OCI-LY1 (cell line): ENCODE results near the gene FYB2.

ENCODE experiments used
- CTCF ChIP-seq: fragments of 200-600 bp; sonication (generic), shearing (Covaris generic); IDR thresholded peaks from 2 replicates; pipeline ENCODE4 v1.5.1; 2017; ENCODE audit warnings: mild to moderate bottlenecking, antibody characterized with exemption, low read length, moderate library complexity, mixed read lengths
- EZH2 ChIP-seq: fragments of 200-600 bp; sonication (generic), shearing (Covaris generic); IDR thresholded peaks from 2 replicates; pipeline ENCODE4 v1.8.0; 2017; ENCODE audit warnings: borderline replicate concordance, mixed run types, mild to moderate bottlenecking, antibody characterized with exemption, low read length, moderate library complexity, mixed read lengths

DNA sequence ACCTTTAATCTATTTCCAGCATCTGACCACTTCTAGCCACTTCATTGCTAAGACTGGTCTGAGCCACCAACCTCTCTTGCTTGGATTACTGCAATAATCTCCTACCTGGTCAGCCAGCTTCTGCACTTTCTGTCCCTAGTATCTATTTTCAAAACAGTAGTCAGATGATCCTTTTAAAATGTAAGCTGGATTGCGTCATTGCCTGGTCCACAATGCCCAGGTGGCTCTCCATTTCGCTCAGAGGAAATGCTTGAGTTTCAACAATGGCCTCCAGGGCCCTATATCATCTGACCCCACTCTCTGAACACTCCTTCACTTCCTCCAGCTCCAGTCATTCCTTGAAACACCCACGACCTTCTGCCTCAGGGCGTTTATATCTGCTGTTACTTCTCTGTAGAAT is 2.3 kb downstream of the FYB2 start:
- no peak for TF ChIP-seq CTCF
- TF ChIP-seq EZH2: no peak
